Naive thymus-derived CD4-positive, alpha-beta T cell (primary cell): Measurements from ENCODE around the gene MRLN. TPM values are rescaled to one million over a fixed set of nuclear protein-coding genes. Genes with fewer than 3 reads are reported as not detected.
"Not testable (repeated sequence)": the region's sequence is repeated elsewhere in the genome, so short reads cannot be mapped to it uniquely, and the experiment has no call there.

Experiments
- ATAC-seq: fragments of 150-1000 bp; cut with Tn5 transposase; 2 replicates; pipeline ENCODE4 v1.10.0; 2021; ENCODE audit warnings: mild to moderate bottlenecking, moderate library complexity
- CTCF ChIA-PET: fragments of 350-600 bp; sonication (Branson Sonifier 250); formaldehyde crosslinking; loops from one replicate; lab custom pipeline; 2021; ENCODE audit warnings: antibody characterized with exemption; lab: Charles Lee
- POLR2A ChIA-PET: fragments of 350-600 bp; sonication (Branson Sonifier 250); formaldehyde crosslinking; loops from one replicate; lab custom pipeline; 2021; ENCODE audit warnings: antibody characterized with exemption, inconsistent platforms; lab: Charles Lee
- DNase-seq, 9 donors: peaks; one replicate each; pipeline versions ENCODE4 v3.0.0 to v3.0.0-alpha.2; 2020 to 2022; ENCODE audit warnings: mixed read lengths in 1 of 9
- H3K27ac ChIP-seq: one replicate; pipeline ENCODE4 v1.7.0; 2013; ENCODE audit warnings: mild to moderate bottlenecking, low read depth, low read length, moderate library complexity
- H3K27me3 ChIP-seq, 2 donors: one replicate each; pipeline ENCODE4 v1.7.0; 2013; ENCODE audit warnings: low read length in 2 of 2, mild to moderate bottlenecking in 2 of 2, moderate library complexity in 2 of 2; ENCODE audit not compliant: control insufficient read depth in 2 of 2, insufficient read depth in 2 of 2
- H3K36me3 ChIP-seq, 3 experiments: 1 replicate in 2 of 3; 2 replicates in 1 of 3; pipeline ENCODE4 v1.7.0; 2013; ENCODE audit warnings: low read length in 3 of 3, mild to moderate bottlenecking in 3 of 3, moderate library complexity in 1 of 3; ENCODE audit not compliant: insufficient read depth in 3 of 3, control insufficient read depth in 2 of 3
- H3K4me1 ChIP-seq, 2 donors: one replicate each; pipeline ENCODE4 v1.7.0; 2013; ENCODE audit warnings: low read length in 2 of 2, mild to moderate bottlenecking in 2 of 2, moderate library complexity in 1 of 2; ENCODE audit not compliant: control insufficient read depth in 2 of 2, insufficient read depth in 2 of 2
- H3K4me3 ChIP-seq: 2 replicates; pipeline ENCODE4 v1.7.0; 2013; ENCODE audit warnings: mild to moderate bottlenecking, low read length
- H3K9me3 ChIP-seq, 3 experiments: 1 replicate in 2 of 3; 2 replicates in 1 of 3; pipeline ENCODE4 v1.7.0; 2013; ENCODE audit warnings: low read length in 3 of 3; ENCODE audit not compliant: control insufficient read depth in 2 of 3
- H3K27ac Mint-ChIP-seq, 9 donors: one replicate each; pipeline ENCODE4 v1.8.0; 2020 to 2022; ENCODE audit warnings: mixed read lengths in 9 of 9, mild to moderate bottlenecking in 8 of 9, moderate library complexity in 5 of 9, inconsistent platforms in 2 of 9
- H3K27me3 Mint-ChIP-seq, 5 donors: one replicate each; pipeline ENCODE4 v1.8.0; 2021 to 2022; ENCODE audit warnings: mixed read lengths in 5 of 5, mild to moderate bottlenecking in 1 of 5
- H3K36me3 Mint-ChIP-seq, 5 donors: one replicate each; pipeline ENCODE4 v1.8.0; 2020 to 2022; ENCODE audit warnings: mixed read lengths in 5 of 5, mild to moderate bottlenecking in 3 of 5, inconsistent platforms in 1 of 5
- H3K4me1 Mint-ChIP-seq, 7 donors: one replicate each; pipeline ENCODE4 v1.8.0; 2020 to 2022; ENCODE audit warnings: mixed read lengths in 7 of 7, mild to moderate bottlenecking in 3 of 7, inconsistent platforms in 1 of 7
- H3K4me3 Mint-ChIP-seq, 10 donors: one replicate each; pipeline ENCODE4 v1.8.0; 2020 to 2022; ENCODE audit warnings: mild to moderate bottlenecking in 10 of 10, mixed read lengths in 10 of 10, moderate library complexity in 6 of 10, inconsistent platforms in 2 of 10
- H3K9me3 Mint-ChIP-seq, 11 donors: one replicate each; pipeline ENCODE4 v1.8.0; 2020 to 2022; ENCODE audit warnings: mixed read lengths in 11 of 11, mild to moderate bottlenecking in 4 of 11, inconsistent platforms in 1 of 11, moderate library complexity in 1 of 11
- intact Hi-C, 2 donors: fragments of 100-400 bp; cut with micrococcal nuclease; formaldehyde crosslinking; loops; one replicate each; pipeline ENCODE4 v1.15.1; 2023
- polyA plus RNA-seq, 2 donors: library from polyadenylated mRNA; unstranded; fragments of 300-500 nt; fragmentation: Illumina TruSeq; gene quantifications; one replicate each; pipeline ENCODE4 v1.2.3, GENCODE V29; 2021
- total RNA-seq, 6 experiments: library from RNA in 5 of 6; stranded (reverse) in 5 of 6; gene quantifications; 1 replicate in 5 of 6; 2 replicates in 1 of 6; pipeline ENCODE4 v1.2.3 and lab custom pipeline; 2021 to 2026

MRLN gene
- total and polyA plus RNA-seq, 7 experiments from 2014 or later, result not detected

GRCh38 chr10:59750155-59750945 lies 2.9 kb downstream of the MRLN start:
- Histone ChIP-seq H3K36me3 (no peaks in the 10 kb centered on the region), H3K27ac (no peak overlapping the region), H3K4me3 (no peak overlapping the region), H3K9me3 (no peaks in the 10 kb centered on the region), H3K27me3 (no peaks in the 10 kb centered on the region), H3K4me1 (no peaks in the 10 kb centered on the region)
- H3K9me3 Mint-ChIP-seq, result peaks cover 0 to 5% (median 0%) of the 10 kb centered on the region in 11 donors
- ATAC-seq (no peak), DNase-seq (no peak)
- no peaks in the 10 kb centered on the region for H3K36me3 Mint-ChIP-seq
- H3K4me1 Mint-ChIP-seq, result no peaks in the 10 kb centered on the region
- H3K4me3 Mint-ChIP-seq, result no peak overlapping the region
- peaks cover 8 to 34% (median 16%) of the 10 kb centered on the region in 5 donors for H3K27me3 Mint-ChIP-seq
- POLR2A ChIA-PET, result no interaction called here
- CTCF ChIA-PET, result no interaction called here
- intact Hi-C loops, result no loop called here
- H3K27ac Mint-ChIP-seq, result no peak overlapping the region

GRCh38 chr10:59748834-59749233 lies 4.4 kb downstream of the MRLN start:
- DNase-seq, result no peak
- POLR2A ChIA-PET, result no interaction called here

GRCh38 chr10:59745163-59745650 lies 8.0 kb downstream of the MRLN start:
- Histone ChIP-seq H3K9me3 (no peaks in the 10 kb centered on the region), H3K4me3 (no peak overlapping the region), H3K27me3 (no peaks in the 10 kb centered on the region), H3K4me1 (no peaks in the 10 kb centered on the region), H3K36me3 (no peaks in the 10 kb centered on the region), H3K27ac (no peak overlapping the region)
- DNase-seq, result no peak
- no peak for ATAC-seq
- Mint-ChIP-seq H3K9me3 (peaks cover 0 to 24% (median 1%) of the 10 kb centered on the region in 11 donors), H3K36me3 (no peaks in the 10 kb centered on the region), H3K4me3 (no peak overlapping the region), H3K27ac (no peak overlapping the region), H3K4me1 (no peaks in the 10 kb centered on the region), H3K27me3 (peaks cover 7 to 23% (median 13%) of the 10 kb centered on the region in 5 donors)
- ChIA-PET CTCF (no interaction called here), POLR2A (no interaction called here)
- intact Hi-C loops, result no loop called here

More at GRCh38 chr10:59748834-59749233, 4.4 kb downstream of the MRLN start:
- Histone ChIP-seq H3K27ac (no peak overlapping the region), H3K9me3 (no peaks in the 10 kb centered on the region), H3K27me3 (no peaks in the 10 kb centered on the region), H3K4me1 (no peaks in the 10 kb centered on the region), H3K36me3 (no peaks in the 10 kb centered on the region), H3K4me3 (no peak overlapping the region)
- no peak overlapping the region for H3K27ac Mint-ChIP-seq
- H3K9me3 Mint-ChIP-seq, result peaks cover 0 to 11% (median 0%) of the 10 kb centered on the region in 11 donors
- H3K36me3 Mint-ChIP-seq, result no peaks in the 10 kb centered on the region
- no peak overlapping the region for H3K4me3 Mint-ChIP-seq
- ATAC-seq, result no peak
- H3K4me1 Mint-ChIP-seq, result no peaks in the 10 kb centered on the region
- intact Hi-C loops, result no loop called here
- peaks cover 8 to 34% (median 16%) of the 10 kb centered on the region in 5 donors for H3K27me3 Mint-ChIP-seq
- CTCF ChIA-PET, result no interaction called here

GRCh38 chr10:59744762-59745161 lies 8.5 kb downstream of the MRLN start:
- POLR2A ChIA-PET, H3K9me3 ChIP-seq, H3K27ac Mint-ChIP-seq, H3K4me1 ChIP-seq, H3K36me3 ChIP-seq, ATAC-seq, H3K4me1 Mint-ChIP-seq, H3K27me3 ChIP-seq, intact Hi-C loops, H3K27ac ChIP-seq, H3K4me3 ChIP-seq, DNase-seq, CTCF ChIA-PET, H3K4me3 Mint-ChIP-seq, H3K36me3 Mint-ChIP-seq: not testable (repeated sequence)
- peaks cover 7 to 22% (median 13%) of the 10 kb centered on the region in 5 donors for H3K27me3 Mint-ChIP-seq
- peaks cover 0 to 24% (median 1%) of the 10 kb centered on the region in 11 donors for H3K9me3 Mint-ChIP-seq

GRCh38 chr10:59744156-59744555 lies 9.1 kb downstream of the MRLN start:
- POLR2A ChIA-PET, H3K4me1 Mint-ChIP-seq, H3K4me1 ChIP-seq, ATAC-seq, intact Hi-C loops, H3K27ac ChIP-seq, H3K9me3 ChIP-seq, DNase-seq, H3K27ac Mint-ChIP-seq, H3K4me3 Mint-ChIP-seq, H3K36me3 ChIP-seq, H3K27me3 ChIP-seq, H3K4me3 ChIP-seq, H3K36me3 Mint-ChIP-seq, CTCF ChIA-PET: not testable (repeated sequence)
- Mint-ChIP-seq H3K27me3 (peaks cover 7 to 22% (median 9%) of the 10 kb centered on the region in 5 donors), H3K9me3 (peaks cover 0 to 24% (median 1%) of the 10 kb centered on the region in 11 donors)

GRCh38 chr10:59741583-59741982 lies 11.7 kb downstream of the MRLN start:
- ATAC-seq (no peak), DNase-seq (no peak)
- CTCF ChIA-PET, result no interaction called here
- no peaks in the 10 kb centered on the region for H3K27me3 ChIP-seq
- H3K4me3 ChIP-seq, result no peak overlapping the region
- no peaks in the 10 kb centered on the region for H3K4me1 ChIP-seq
- no peaks in the 10 kb centered on the region for H3K36me3 ChIP-seq
- no peak overlapping the region for H3K27ac Mint-ChIP-seq
- H3K4me1 Mint-ChIP-seq, result no peaks in the 10 kb centered on the region
- H3K9me3 ChIP-seq, result no peaks in the 10 kb centered on the region
- POLR2A ChIA-PET, result no interaction called here
- H3K9me3 Mint-ChIP-seq, result peaks cover 0 to 24% (median 1%) of the 10 kb centered on the region in 11 donors
- H3K4me3 Mint-ChIP-seq, result no peak overlapping the region
- H3K27ac ChIP-seq, result no peak overlapping the region
- intact Hi-C loops, result no loop called here
- H3K36me3 Mint-ChIP-seq, result no peaks in the 10 kb centered on the region
- peaks cover 5 to 17% (median 9%) of the 10 kb centered on the region in 5 donors for H3K27me3 Mint-ChIP-seq

GRCh38 chr10:59741048-59741447 lies 12.2 kb downstream of the MRLN start:
- Mint-ChIP-seq H3K4me1 (no peaks in the 10 kb centered on the region), H3K27ac (no peak overlapping the region), H3K9me3 (peaks cover 0 to 24% (median 1%) of the 10 kb centered on the region in 11 donors), H3K4me3 (no peak overlapping the region), H3K36me3 (no peaks in the 10 kb centered on the region), H3K27me3 (peaks cover 5 to 17% (median 9%) of the 10 kb centered on the region in 5 donors)
- Histone ChIP-seq H3K27ac (no peak overlapping the region), H3K4me3 (no peak overlapping the region), H3K27me3 (no peaks in the 10 kb centered on the region), H3K9me3 (no peaks in the 10 kb centered on the region), H3K4me1 (no peaks in the 10 kb centered on the region), H3K36me3 (no peaks in the 10 kb centered on the region)
- no peak for ATAC-seq
- intact Hi-C loops, result no loop called here
- POLR2A ChIA-PET, result no interaction called here
- CTCF ChIA-PET, result no interaction called here
- DNase-seq, result no peak
